Measurements from ENCODE around the gene PRX.

PRX gene

DNA sequence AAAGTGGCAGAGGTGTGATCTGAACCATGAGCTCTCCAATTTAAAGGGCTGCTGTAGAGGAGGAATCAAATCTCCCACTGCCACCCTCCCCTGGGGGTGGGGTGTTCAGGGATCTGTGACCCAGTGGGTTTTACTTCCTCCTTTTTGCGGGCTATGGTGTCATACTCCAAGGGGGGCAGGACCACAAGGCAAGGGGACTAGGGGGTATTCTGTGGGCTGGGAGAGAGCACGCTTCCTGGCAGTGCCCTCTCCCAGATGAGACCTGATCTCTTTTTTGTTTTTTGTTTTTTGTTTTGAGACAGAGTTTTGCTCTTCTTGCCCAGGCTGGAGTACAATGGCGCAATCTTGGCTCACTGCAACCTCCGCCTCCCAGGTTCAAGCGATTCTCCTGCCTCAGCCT lies 54.4 kb downstream of the PRX start:
- no peak for DNase-seq (ENCODE audit: low read depth)
- no peak overlapping the region for H3K4me3 ChIP-seq (ENCODE audit: low read length)
- TF ChIP-seq, protein P1, sequence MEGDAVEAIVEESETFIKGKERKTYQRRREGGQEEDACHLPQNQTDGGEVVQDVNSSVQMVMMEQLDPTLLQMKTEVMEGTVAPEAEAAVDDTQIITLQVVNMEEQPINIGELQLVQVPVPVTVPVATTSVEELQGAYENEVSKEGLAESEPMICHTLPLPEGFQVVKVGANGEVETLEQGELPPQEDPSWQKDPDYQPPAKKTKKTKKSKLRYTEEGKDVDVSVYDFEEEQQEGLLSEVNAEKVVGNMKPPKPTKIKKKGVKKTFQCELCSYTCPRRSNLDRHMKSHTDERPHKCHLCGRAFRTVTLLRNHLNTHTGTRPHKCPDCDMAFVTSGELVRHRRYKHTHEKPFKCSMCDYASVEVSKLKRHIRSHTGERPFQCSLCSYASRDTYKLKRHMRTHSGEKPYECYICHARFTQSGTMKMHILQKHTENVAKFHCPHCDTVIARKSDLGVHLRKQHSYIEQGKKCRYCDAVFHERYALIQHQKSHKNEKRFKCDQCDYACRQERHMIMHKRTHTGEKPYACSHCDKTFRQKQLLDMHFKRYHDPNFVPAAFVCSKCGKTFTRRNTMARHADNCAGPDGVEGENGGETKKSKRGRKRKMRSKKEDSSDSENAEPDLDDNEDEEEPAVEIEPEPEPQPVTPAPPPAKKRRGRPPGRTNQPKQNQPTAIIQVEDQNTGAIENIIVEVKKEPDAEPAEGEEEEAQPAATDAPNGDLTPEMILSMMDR (conservative IDR thresholded peaks at IDR 0.05; ENCODE audit: low read length) = no peak

DNA sequence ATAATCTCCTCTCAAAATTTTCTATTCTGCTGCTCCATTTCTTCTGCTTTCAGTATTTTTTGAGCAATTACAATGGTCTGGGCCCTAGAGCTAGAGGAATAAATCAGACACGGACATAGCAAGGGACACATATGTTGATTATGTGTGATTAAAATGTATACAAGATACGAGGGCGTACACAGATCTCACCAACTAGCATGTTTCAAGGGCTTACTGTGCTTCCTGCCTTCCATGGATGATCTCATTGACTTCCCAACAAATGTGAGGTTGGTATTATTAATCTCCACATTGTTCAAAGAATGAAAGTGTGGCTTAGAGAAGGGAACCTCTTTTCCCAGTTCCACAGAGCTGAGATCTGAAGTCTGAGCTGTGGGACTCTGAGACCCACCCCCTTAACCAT lies 55.5 kb downstream of the PRX start:
- TF ChIP-seq, protein P1 (conservative IDR thresholded peaks at IDR 0.05; ENCODE audit: low read length) = no peak
- no peak overlapping the region for H3K4me3 ChIP-seq (ENCODE audit: low read length)
- DNase-seq (ENCODE audit: low read depth) = no peak

DNA sequence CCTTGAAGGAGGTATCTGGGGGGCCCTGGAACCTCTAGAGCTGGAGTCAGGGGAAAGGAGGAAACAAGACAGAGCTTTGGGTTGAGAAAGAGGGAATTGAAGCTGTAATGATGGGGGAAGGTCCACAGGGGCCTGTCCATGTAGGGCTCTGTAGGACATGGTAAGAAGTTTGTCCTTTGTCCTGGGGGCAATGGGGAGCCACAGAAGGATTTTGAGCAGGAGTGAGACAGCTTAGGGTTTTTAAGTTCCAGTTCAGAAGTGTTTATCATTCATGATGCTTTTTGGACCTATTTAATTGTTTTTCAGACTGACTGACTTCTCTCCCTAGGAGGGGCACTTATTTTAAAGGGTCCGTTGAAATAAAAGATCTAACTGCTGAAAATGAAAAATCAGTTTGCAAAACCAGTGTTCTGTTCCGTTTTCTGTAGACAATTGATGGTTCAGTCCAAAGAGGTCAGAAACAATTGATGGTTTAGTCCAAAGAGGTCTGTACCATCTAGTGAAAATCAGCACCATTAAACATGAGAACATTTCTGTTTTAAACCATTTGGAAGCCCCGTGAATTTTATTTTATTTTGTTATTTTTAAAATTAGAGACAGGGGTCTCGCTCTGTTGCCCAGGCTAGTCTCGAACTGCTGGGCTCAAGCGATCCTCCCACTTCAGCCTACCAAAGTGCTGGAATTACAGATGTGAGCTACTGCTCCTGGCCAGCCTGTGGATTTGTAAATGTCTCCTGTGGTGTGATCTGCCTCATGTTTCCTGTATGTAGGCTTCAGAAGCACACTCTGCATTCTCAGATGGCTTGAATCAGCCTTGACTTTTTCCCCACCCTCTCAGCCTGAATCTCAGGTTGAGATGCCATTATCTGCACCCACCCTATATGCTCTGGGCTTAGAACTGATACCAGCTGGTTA lies 56.2 kb downstream of the PRX start:
- DNase-seq (ENCODE audit: low read depth) = peak; percentile 28
- H3K4me3 ChIP-seq (ENCODE audit: low read length) = no peak overlapping the region
- TF ChIP-seq, protein P1 (conservative IDR thresholded peaks at IDR 0.05; ENCODE audit: low read length) = no peak

DNA sequence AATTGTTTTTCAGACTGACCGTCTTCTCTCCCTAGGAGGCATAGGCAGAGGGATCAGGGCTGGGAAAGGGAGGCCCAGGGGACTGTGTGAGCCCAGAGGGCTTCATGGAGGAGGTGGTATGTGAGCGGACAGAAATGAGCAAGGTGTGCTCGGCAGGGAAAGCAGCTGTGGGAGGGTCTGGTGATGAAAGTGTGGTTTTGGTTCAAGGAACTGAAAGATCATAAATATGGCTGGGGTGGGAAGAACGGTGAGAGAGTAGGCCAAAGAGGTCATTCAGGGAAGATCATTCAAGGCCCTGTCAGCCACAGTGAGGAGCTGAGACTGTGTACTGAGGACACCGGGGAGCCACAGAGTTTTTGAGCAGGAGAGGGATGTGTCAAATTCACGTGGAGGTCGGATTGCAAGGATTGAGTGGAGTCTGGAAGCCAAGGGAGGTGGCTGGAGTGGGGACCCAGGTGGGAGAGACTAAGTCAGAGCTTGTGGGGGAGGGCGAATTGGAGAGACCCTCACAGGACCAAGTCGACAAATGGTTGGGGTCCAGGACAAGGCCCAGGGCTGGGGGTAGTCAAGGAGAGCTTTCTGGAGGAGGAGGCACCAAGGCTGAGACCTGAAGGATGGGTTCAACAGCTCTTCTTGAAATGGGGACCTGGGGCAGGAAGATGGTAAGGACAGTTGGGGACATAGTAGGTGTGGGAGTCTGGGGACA lies 57.0 kb downstream of the PRX start:
- no peak overlapping the region for H3K4me3 ChIP-seq (ENCODE audit: low read length)
- TF ChIP-seq, protein P1 (conservative IDR thresholded peaks at IDR 0.05; ENCODE audit: low read length) = no peak
- DNase-seq (ENCODE audit: low read depth) = no peak

DNA sequence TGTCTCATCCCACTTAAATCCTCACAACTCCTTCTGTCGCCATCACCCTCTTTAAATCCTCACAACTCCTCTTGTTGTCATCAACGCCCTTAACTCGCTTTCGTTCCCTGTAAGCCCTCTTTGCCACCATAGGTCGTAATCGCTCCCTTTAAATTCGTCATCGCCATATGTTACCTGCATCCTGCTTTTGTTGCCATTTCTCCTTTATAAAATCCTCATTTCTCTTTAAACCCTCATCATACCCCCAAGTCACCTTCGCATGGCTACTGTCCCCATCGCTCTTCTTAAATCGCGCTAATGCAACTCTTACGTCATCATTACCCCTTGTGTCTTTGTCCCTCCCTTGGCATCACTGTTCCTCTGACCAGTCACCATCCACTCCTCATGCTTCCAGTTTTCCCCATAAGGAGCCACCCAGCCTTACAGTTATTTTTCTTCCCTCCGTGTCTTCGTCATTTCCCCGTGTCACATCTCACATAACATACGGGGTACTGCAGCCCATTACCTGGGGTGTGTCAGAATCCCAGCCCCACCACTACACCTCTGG lies 64.1 kb downstream of the PRX start:
- peak; percentile 63 for DNase-seq (ENCODE audit: low read depth)
- TF ChIP-seq, protein P1 (conservative IDR thresholded peaks at IDR 0.05; ENCODE audit: low read length) = no peak
- peak overlapping the region; percentile 65 for H3K4me3 ChIP-seq (ENCODE audit: low read length)

DNA sequence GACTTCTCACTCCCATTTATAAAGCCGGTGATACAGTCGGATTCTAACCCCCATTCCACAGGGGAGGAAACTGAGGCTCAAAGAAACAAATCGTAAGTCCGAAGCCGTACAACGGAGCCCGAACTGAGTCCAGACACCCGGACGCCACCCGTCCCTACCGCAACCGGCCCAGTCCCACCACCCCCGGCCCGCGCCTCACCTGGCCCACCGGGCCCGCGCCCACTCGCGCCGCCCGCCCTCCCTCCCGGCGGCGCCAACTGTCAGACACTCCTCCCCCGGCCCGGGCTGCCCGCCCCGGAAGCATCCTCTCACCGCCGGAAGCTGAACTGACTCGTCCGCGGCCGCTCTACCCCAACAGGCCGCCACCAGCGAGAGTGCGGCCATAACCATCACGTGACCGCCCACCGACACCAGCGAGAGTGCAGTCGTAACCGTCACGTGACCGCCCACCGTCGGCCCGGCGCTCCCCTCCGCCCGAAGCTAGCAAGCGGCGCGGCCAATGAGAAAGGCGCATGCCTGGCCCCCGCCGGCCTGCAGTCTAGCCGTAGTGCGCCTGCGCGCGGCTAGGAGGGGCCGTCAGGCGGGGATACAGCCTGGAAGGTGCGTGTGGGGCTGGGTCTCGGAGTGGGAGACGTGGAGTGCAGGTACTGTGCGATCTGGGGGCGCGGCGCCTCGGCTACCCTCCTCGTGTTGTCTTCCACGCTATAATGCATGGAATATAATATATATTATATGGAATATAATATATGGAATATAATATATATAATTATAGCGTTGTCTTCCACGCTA lies 64.9 kb downstream of the PRX start, which contains the start of the genes C19orf47 and PLD3:
Gene C19orf47, minus strand, starts transcription at position 273 of the 789 bp plus-strand sequence. CDS start 6,540 bp downstream, outside the sequence.
Gene PLD3, plus strand, starts transcription at position 571 of the 789 bp plus-strand sequence. CDS start 17,789 bp downstream, outside the sequence.
- peak; percentile 99 for DNase-seq (ENCODE audit: low read depth)
- TF ChIP-seq, protein P1 (conservative IDR thresholded peaks at IDR 0.05; ENCODE audit: low read length) = no peak
- peak within 1 kb of the TSS; percentile 89 for H3K4me3 ChIP-seq (ENCODE audit: low read length)

Data from AG10803 (cell line).